ENCODE measurements around the gene ANKS1B. TPM values are rescaled to one million over a fixed set of nuclear protein-coding genes. Genes with fewer than 3 reads are reported as not detected.

ANKS1B gene
- total and polyA plus RNA-seq, 2 of the 4 experiments (the other 2 are of a cell fraction): 0.17 to 0.18 TPM

- no peak overlapping the region for H2BK20ac ChIP-seq (ENCODE audit: low read depth, low read length)
- no peak overlapping the region for H4K5ac ChIP-seq (ENCODE audit: low read depth, low read length)
- no peak overlapping the region for H3K4ac ChIP-seq (ENCODE audit: low read depth, low read length)
- WGBS, 2 experiments (ENCODE audit: extremely low coverage in 2 of 2, insufficient read length in 1 of 2): 60% methylated on average over 1 of the region's 1 CpG; no CpG with 5 or more reads in 1 of the 2 experiments
- H3K79me1 ChIP-seq (ENCODE audit: low read depth in 1 of 2, low read length in 2 of 2): no peaks in the 10 kb centered on the region
- H2AK9ac ChIP-seq (replicated peaks; ENCODE audit: low read depth, low read length, poor library complexity): no peak overlapping the region
- intact Hi-C loops (cut with micrococcal nuclease) (no loop called here), dilution Hi-C loops (cut with HindIII; ENCODE audit: low sequenced_read_pairs, unreplicated experiment) (no loop called here), in situ Hi-C loops (cut with MboI; ENCODE audit: low sequenced_read_pairs) (no loop called here)
- H3K27ac ChIP-seq (ENCODE audit: insufficient read depth, low read length): no peak overlapping the region
- no peak overlapping the region for H3K14ac ChIP-seq (replicated peaks; ENCODE audit: low read depth, low read length)
- H3K23ac ChIP-seq (ENCODE audit: low read depth, low read length): no peak overlapping the region
- H3K4me3 ChIP-seq (ENCODE audit: insufficient read depth, low read depth, low read length): no peak overlapping the region
- H4K91ac ChIP-seq (ENCODE audit: insufficient read depth, low read depth, low read length): no peak overlapping the region
- H3K9ac ChIP-seq (ENCODE audit: low read depth, low read length): no peak overlapping the region
- H3K9me1 ChIP-seq (ENCODE audit: insufficient read depth, low read length): peaks cover 8% of the 10 kb centered on the region
- CTCF ChIA-PET: interaction anchor here (0.5 to 1.0 kb wide), 2 partner anchors 8 to 362 kb away, joined by 3 to 7 read pairs; no protein-coding TSS in a partner anchor
- peaks cover 13% of the 10 kb centered on the region; the same call in 1 of the 2 replicates for H3K4me1 ChIP-seq (ENCODE audit: control insufficient read depth, insufficient read depth, low read length)
- H4K8ac ChIP-seq (ENCODE audit: low read depth in 2 of 2, low read length in 2 of 2): no peak overlapping the region
- peaks cover 1% of the 10 kb centered on the region; the same call in 1 of the 2 replicates for H3K36me3 ChIP-seq (ENCODE audit: control insufficient read depth, insufficient read depth, low read length)
- H3K9me3 ChIP-seq (ENCODE audit: control insufficient read depth, insufficient read depth, low read length): no peaks in the 10 kb centered on the region
- H3K4me2 ChIP-seq (ENCODE audit: low read depth, low read length): no peak overlapping the region
- H3K18ac ChIP-seq (ENCODE audit: low read depth, low read length): no peak overlapping the region
- no peak for TF ChIP-seq MXI1 (IDR thresholded peaks at IDR 0.05; ENCODE audit: borderline replicate concordance, low read depth, low read length)
- TF ChIP-seq RCOR1 (IDR thresholded peaks at IDR 0.05; ENCODE audit: insufficient replicate concordance, low read length): no peak
- no peak for TF ChIP-seq CHD1 (IDR thresholded peaks at IDR 0.05; ENCODE audit: low read depth, low read length)
- no peak for TF ChIP-seq MAZ (IDR thresholded peaks at IDR 0.05; ENCODE audit: borderline replicate concordance, low read depth, low read length)
- no peak for TF ChIP-seq BHLHE40 (IDR thresholded peaks at IDR 0.05; ENCODE audit: low read depth, low read length)
- no peak for TF ChIP-seq RAD21 (IDR thresholded peaks at IDR 0.05; ENCODE audit: low read length)
- TF ChIP-seq SMC3 (IDR thresholded peaks at IDR 0.05; ENCODE audit: low read depth, low read length): no peak
- TF ChIP-seq, protein P1, sequence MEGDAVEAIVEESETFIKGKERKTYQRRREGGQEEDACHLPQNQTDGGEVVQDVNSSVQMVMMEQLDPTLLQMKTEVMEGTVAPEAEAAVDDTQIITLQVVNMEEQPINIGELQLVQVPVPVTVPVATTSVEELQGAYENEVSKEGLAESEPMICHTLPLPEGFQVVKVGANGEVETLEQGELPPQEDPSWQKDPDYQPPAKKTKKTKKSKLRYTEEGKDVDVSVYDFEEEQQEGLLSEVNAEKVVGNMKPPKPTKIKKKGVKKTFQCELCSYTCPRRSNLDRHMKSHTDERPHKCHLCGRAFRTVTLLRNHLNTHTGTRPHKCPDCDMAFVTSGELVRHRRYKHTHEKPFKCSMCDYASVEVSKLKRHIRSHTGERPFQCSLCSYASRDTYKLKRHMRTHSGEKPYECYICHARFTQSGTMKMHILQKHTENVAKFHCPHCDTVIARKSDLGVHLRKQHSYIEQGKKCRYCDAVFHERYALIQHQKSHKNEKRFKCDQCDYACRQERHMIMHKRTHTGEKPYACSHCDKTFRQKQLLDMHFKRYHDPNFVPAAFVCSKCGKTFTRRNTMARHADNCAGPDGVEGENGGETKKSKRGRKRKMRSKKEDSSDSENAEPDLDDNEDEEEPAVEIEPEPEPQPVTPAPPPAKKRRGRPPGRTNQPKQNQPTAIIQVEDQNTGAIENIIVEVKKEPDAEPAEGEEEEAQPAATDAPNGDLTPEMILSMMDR (conservative IDR thresholded peaks at IDR 0.05; ENCODE audit: low read depth, low read length): no peak
- H2BK5ac ChIP-seq (ENCODE audit: low read depth, low read length, poor library complexity, severe bottlenecking): no peak overlapping the region
- no peaks in the 10 kb centered on the region; the same call in 1 of the 2 replicates for H3K27me3 ChIP-seq (ENCODE audit: control insufficient read depth, insufficient read depth, low read length)
- H2BK120ac ChIP-seq (ENCODE audit: low read depth, low read length): no peak overlapping the region
- H2AFZ ChIP-seq (replicated peaks; ENCODE audit: low read length, poor library complexity): no peak overlapping the region
- no peak overlapping the region for H2BK15ac ChIP-seq (ENCODE audit: low read depth, low read length)
- no peak overlapping the region for H3K56ac ChIP-seq (ENCODE audit: extremely low read depth, insufficient read depth, low read length)
- no peak for ATAC-seq (ENCODE audit: low read depth)
- BruUV-seq (replicated peaks): no TSS peak
- no peaks in the 10 kb centered on the region for H4K20me1 ChIP-seq (ENCODE audit: insufficient read depth, low read length)
- no peak overlapping the region for H2AK5ac ChIP-seq (ENCODE audit: low read depth, low read length)
- DNase-seq: no peak
- POLR2A ChIA-PET (ENCODE audit: unreplicated experiment): no interaction called here
These were observed 1244.0 kb downstream of the ANKS1B start for GRCh38 chr12:98740751-98741150.

Data from IMR-90 (cell line).